HepG2 (cell line): Measurements from ENCODE around the gene ENC1. TPM values are rescaled to one million over a fixed set of nuclear protein-coding genes. Genes with fewer than 3 reads are reported as not detected.

ENCODE experiments used
- ATAC-seq: fragments of 200-7000 bp; cut with Tn5 transposase; 3 replicates; pipeline ENCODE4 v1.9.1; 2020; ENCODE audit warnings: mild to moderate bottlenecking, moderate library complexity
- BruUV-seq: library from RNA; stranded (reverse); fragments of 400-500 nt; replicated peaks from 2 replicates; lab custom pipeline; 2021; lab: Mats Ljungman, UMichigan
- CTCF ChIA-PET: fragments of 300-600 bp; formaldehyde crosslinking; extraction: SDS; loops from one replicate; lab custom pipeline; 2021; ENCODE audit warnings: low total read pairs, inconsistent platforms, low intra/inter-chr PET ratio; lab: Yijun Ruan, JAX
- POLR2A ChIA-PET: fragments of 350-600 bp; sonication (Branson Sonifier 250); formaldehyde crosslinking; loops from one replicate; lab custom pipeline; 2020; ENCODE audit warnings: antibody characterized with exemption, inconsistent platforms; lab: Yijun Ruan, JAX
- DNase-seq: peaks from one replicate; pipeline ENCODE4 v3.0.0-alpha.2; 2015; ENCODE audit warnings: low spot score
- FAIRE-seq: peaks from 3 replicates; lab custom pipeline; 2011; peaks lifted over from hg19 to GRCh38; lab: Jason Lieb, UNC
- H2AFZ ChIP-seq: one replicate; pipeline ENCODE4 v1.6.1; 2011; ENCODE audit warnings: low read length, inconsistent platforms
- H3K27ac ChIP-seq: fragments of 300-600 bp; 3 replicates; pipeline ENCODE4 v1.8.0; 2011; ENCODE audit warnings: mixed run types, mild to moderate bottlenecking, mixed read lengths, low read length, inconsistent platforms; ENCODE audit not compliant: insufficient read depth; ENCODE audit errors: extremely low read length
- H3K27me3 ChIP-seq, 2 experiments: fragments of 200-600 bp in 1 of 2; 2 replicates in 1 of 2; 3 replicates in 1 of 2; pipeline versions ENCODE4 v1.6.0 to v1.8.0; 2011; ENCODE audit warnings: low read length in 2 of 2, mild to moderate bottlenecking in 2 of 2, moderate library complexity in 2 of 2, inconsistent platforms in 1 of 2; ENCODE audit not compliant: insufficient read depth in 2 of 2, control insufficient read depth in 1 of 2
- H3K36me3 ChIP-seq, 2 experiments: fragments of 200-600 bp in 1 of 2; replicated peaks in 1 of 2; 2 replicates in 1 of 2; 3 replicates in 1 of 2; pipeline versions ENCODE4 v1.5.1 to v1.8.0; 2011; ENCODE audit warnings: low read length in 2 of 2, inconsistent platforms in 1 of 2; ENCODE audit not compliant: insufficient read depth in 2 of 2, control insufficient read depth in 1 of 2
- H3K4me1 ChIP-seq: 2 replicates; pipeline ENCODE4 v1.5.1; 2012; ENCODE audit warnings: low read length, inconsistent platforms; ENCODE audit not compliant: insufficient read depth
- H3K4me2 ChIP-seq: 2 replicates; pipeline ENCODE4 v1.6.0; 2011; ENCODE audit warnings: low read depth, low read length, inconsistent platforms
- H3K4me3 ChIP-seq, 3 experiments: fragments of 200-600 bp in 1 of 3; sonication (generic), shearing (Covaris generic) in 1 of 3; replicated peaks in 1 of 3; 2 replicates each; pipeline ENCODE4 v1.5.1; 2011 to 2016; ENCODE audit warnings: low read length in 3 of 3, inconsistent platforms in 2 of 3, low read depth in 2 of 3, mild to moderate bottlenecking in 2 of 3, control low read depth in 1 of 3, mixed read lengths in 1 of 3; ENCODE audit not compliant: insufficient read depth in 1 of 3
- H3K79me2 ChIP-seq: one replicate; pipeline ENCODE4 v1.6.1; 2011; ENCODE audit warnings: low read length, inconsistent platforms; ENCODE audit not compliant: insufficient read depth
- H3K9ac ChIP-seq: 2 replicates; pipeline ENCODE4 v1.6.0; 2011; ENCODE audit warnings: mild to moderate bottlenecking, low read depth, low read length, inconsistent platforms; ENCODE audit not compliant: insufficient read depth
- H3K9me3 ChIP-seq: 2 replicates; pipeline ENCODE4 v1.5.1; 2012; ENCODE audit warnings: mild to moderate bottlenecking, low read length
- H4K20me1 ChIP-seq: 2 replicates; pipeline ENCODE4 v1.6.0; 2011; ENCODE audit warnings: inconsistent platforms, mild to moderate bottlenecking, low read length, moderate library complexity; ENCODE audit not compliant: insufficient read depth
- CREBL2 ChIP-seq: sonication (generic); formaldehyde crosslinking; IDR thresholded peaks from 2 replicates; pipeline ENCODE4 v1.8.1; 2023; ENCODE audit warnings: missing genetic modification reagents, mild to moderate bottlenecking, borderline replicate concordance
- EHMT2 ChIP-seq: fragments of 200-600 bp; sonication (generic); IDR thresholded peaks from 2 replicates; pipeline ENCODE4 v1.7.0; 2017; ENCODE audit warnings: antibody characterized with exemption, low read depth, low read length, borderline replicate concordance
- HOXA7 ChIP-seq: sonication (generic); formaldehyde crosslinking; IDR thresholded peaks from 2 replicates; pipeline ENCODE4 v1.8.1; 2022; ENCODE audit warnings: mild to moderate bottlenecking, missing genetic modification reagents, moderate library complexity
- KLF6 ChIP-seq: IDR thresholded peaks from 2 replicates; pipeline ENCODE4 v1.8.0; 2016; ENCODE audit warnings: missing biosample characterization, missing genetic modification reagents
- MAF1 ChIP-seq: sonication (generic); formaldehyde crosslinking; IDR thresholded peaks from 2 replicates; pipeline ENCODE4 v1.5.0; 2020; ENCODE audit warnings: missing genetic modification reagents, borderline replicate concordance
- MBNL3 ChIP-seq: fragments of 250-450 bp; sonication (Bioruptor Pico); conservative IDR thresholded peaks from 2 replicates; pipeline ENCODE4 v1.8.0; 2022; ENCODE audit warnings: mild to moderate bottlenecking, inconsistent platforms
- MLX ChIP-seq: IDR thresholded peaks from 2 replicates; pipeline ENCODE4 v1.6.1; 2016
- MNT ChIP-seq: fragments of 450-650 bp; IDR thresholded peaks from 2 replicates; pipeline ENCODE4 v1.6.1; 2016
- NFAT5 ChIP-seq: sonication (generic); formaldehyde crosslinking; IDR thresholded peaks from 2 replicates; pipeline ENCODE4 v1.4.0; 2020; ENCODE audit warnings: missing genetic modification reagents
- PHF21A ChIP-seq: sonication (generic); formaldehyde crosslinking; IDR thresholded peaks from 2 replicates; pipeline ENCODE4 v1.5.0; 2020; ENCODE audit warnings: mild to moderate bottlenecking, missing genetic modification reagents
- PTBP1 ChIP-seq: fragments of 200-400 bp; formaldehyde crosslinking; IDR thresholded peaks from 2 replicates; pipeline ENCODE4 v1.6.1; 2018; ENCODE audit warnings: low read length, low read depth; ENCODE audit not compliant: poor library complexity, severe bottlenecking
- ZBTB37 ChIP-seq: sonication (generic); formaldehyde crosslinking; IDR thresholded peaks from 2 replicates; pipeline ENCODE4 v1.4.0; 2020; ENCODE audit warnings: mild to moderate bottlenecking, missing genetic modification reagents
- ZNF24 ChIP-seq: fragments of 450-650 bp; IDR thresholded peaks from 2 replicates; pipeline ENCODE4 v1.6.1; 2017; ENCODE audit warnings: antibody characterized with exemption, mild to moderate bottlenecking
- ZNF354B ChIP-seq: sonication (generic); formaldehyde crosslinking; IDR thresholded peaks from 2 replicates; pipeline ENCODE4 v1.8.0; 2022; ENCODE audit warnings: mild to moderate bottlenecking, missing genetic modification reagents
- ZNF543 ChIP-seq: sonication (generic); formaldehyde crosslinking; IDR thresholded peaks from 2 replicates; pipeline ENCODE4 v1.4.0; 2020; ENCODE audit warnings: mild to moderate bottlenecking, missing genetic modification reagents
- ZNF615 ChIP-seq: sonication (generic); formaldehyde crosslinking; IDR thresholded peaks from 2 replicates; pipeline ENCODE4 v1.5.0; 2020; ENCODE audit warnings: mild to moderate bottlenecking, missing genetic modification reagents, borderline replicate concordance
- ZNF761 ChIP-seq: sonication (generic); formaldehyde crosslinking; conservative IDR thresholded peaks from 2 replicates; pipeline ENCODE4 v1.4.0; 2020; ENCODE audit warnings: mild to moderate bottlenecking, missing genetic modification reagents
- WGBS: methylation state at CpG from one replicate; pipeline ENCODE4 v1.1.6; 2017; ENCODE audit warnings: low lambda C conversion rate; 5-methylcytosine and 5-hydroxymethylcytosine counted together
- in situ Hi-C: cut with HindIII; loops from 2 replicates; pipeline ENCODE4 v1.10.0; 2017; ENCODE audit warnings: low pct_unique_long_range_greater_than_20kb; ENCODE audit not compliant: extremely low pct_ligation_motif_present
- intact Hi-C: fragments of 100-400 bp; cut with micrococcal nuclease; formaldehyde crosslinking; loops from one replicate; pipeline ENCODE4 v1.10.0; 2022; ENCODE audit not compliant: unreplicated experiment
- polyA plus RNA-seq, 8 experiments: library from polyadenylated mRNA; depleted of rRNA in 3 of 8; stranded (reverse) in 7 of 8; unstranded in 1 of 8; fragments of >200 nt; fragmentation: Illumina TruSeq in 4 of 8; extraction: Trizol in 4 of 8; gene quantifications; 2 replicates each; pipeline versions ENCODE4 v1.2.1 to v1.2.3, GENCODE V29; 2011 to 2016; ENCODE audit warnings: low read depth in 4 of 8, missing spikeins in 1 of 8, mixed read lengths in 1 of 8; ENCODE audit not compliant: insufficient read depth in 1 of 8
- total RNA-seq, 5 experiments: library from RNA; depleted of rRNA; stranded (reverse); fragments of >200 nt; fragmentation: Illumina TruSeq; extraction: Trizol; gene quantifications; 2 replicates each; pipeline ENCODE4 v1.2.3, GENCODE V29; 2016; ENCODE audit warnings: low read depth in 1 of 5

Gene ENC1
- total and polyA plus RNA-seq, 2 of the 13 experiments (the other 11 are each of a cell fraction or from before 2014, with no cell fraction given) = 63.8 to 64.4 TPM

GRCh38 chr5:74652576-74652975, 12.0 kb upstream of the ENC1 start:
- BruUV-seq = no TSS peak
- in situ Hi-C loops = no loop called here

More at GRCh38 chr5:74652576-74652975, 12.0 kb upstream of the ENC1 start:
- Histone ChIP-seq H4K20me1 (no peaks in the 10 kb centered on the region), H3K4me1 (peaks cover 29% of the 10 kb centered on the region), H3K9ac (no peak overlapping the region), H3K36me3 (no peaks in the 10 kb centered on the region), H2AFZ (no peak overlapping the region), H3K27ac (no peak overlapping the region), H3K27me3 (peaks cover 0 to 8% of the 10 kb centered on the region in 2 experiments; a peak in 1 of 5 replicates)
- FAIRE-seq (no peak), DNase-seq (no peak)
- WGBS = 76% methylated on average over 3 of the region's 3 CpGs
- TF ChIP-seq CREBL2 (CRISPR knock-in tag) = no peak
- no peak for TF ChIP-seq NFAT5 (CRISPR knock-in tag)
- no peak for TF ChIP-seq ZBTB37
- TF ChIP-seq MLX (CRISPR knock-in tag) = no peak
- no peak for TF ChIP-seq MBNL3 (CRISPR knock-in tag)
- no peak for TF ChIP-seq PTBP1
- TF ChIP-seq HOXA7 (CRISPR knock-in tag) = no peak
- TF ChIP-seq ZNF543 (CRISPR knock-in tag) = no peak
- TF ChIP-seq ZNF615 = no peak
- TF ChIP-seq ZNF354B (CRISPR knock-in tag) = no peak
- no peak for TF ChIP-seq PHF21A (CRISPR knock-in tag)
- no peak for TF ChIP-seq KLF6 (CRISPR knock-in tag)
- TF ChIP-seq EHMT2 = no peak
- no peak for TF ChIP-seq ZNF24
- no peak for TF ChIP-seq MAF1 (CRISPR knock-in tag)
- TF ChIP-seq MNT = no peak
- TF ChIP-seq ZNF761 (CRISPR knock-in tag) = no peak
- TF ChIP-seq, all 625 proteins: peak for 0
- POLR2A ChIA-PET = no interaction called here
- no peak overlapping the region for H3K4me3 ChIP-seq
- no peaks in the 10 kb centered on the region for H3K9me3 ChIP-seq
- ATAC-seq = no peak
- no peaks in the 10 kb centered on the region for H3K79me2 ChIP-seq
- intact Hi-C loops = no loop called here
- CTCF ChIA-PET = no interaction called here
- no peak overlapping the region for H3K4me2 ChIP-seq
